ENCODE data around the gene PLEKHJ1.

The PLEKHJ1 gene

GRCh38 chr19:2239173-2239572 is 3.0 kb upstream of the PLEKHJ1 start:
- TF ChIP-seq CTCF (IDR thresholded peaks at IDR 0.05; ENCODE audit: insufficient read depth, low read depth, low read length, missing control alignments): no peak
- no peak for DNase-seq (ENCODE audit: low read depth)
- H3K4me3 ChIP-seq (ENCODE audit: low read length): peak overlapping the region; percentile 43

GRCh38 chr19:2237869-2238153 is 1.7 kb upstream of the PLEKHJ1 start:
- H3K4me3 ChIP-seq (ENCODE audit: low read length): peak overlapping the region; percentile 81
- TF ChIP-seq CTCF (IDR thresholded peaks at IDR 0.05; ENCODE audit: insufficient read depth, low read depth, low read length, missing control alignments): no peak
- no peak for DNase-seq (ENCODE audit: low read depth)

GRCh38 chr19:2237051-2237868 is 1.1 kb upstream of the PLEKHJ1 start:
- no peak for TF ChIP-seq CTCF (IDR thresholded peaks at IDR 0.05; ENCODE audit: insufficient read depth, low read depth, low read length, missing control alignments)
- DNase-seq (ENCODE audit: low read depth): no peak
- peak overlapping the region; percentile 81 for H3K4me3 ChIP-seq (ENCODE audit: low read length)

- TF ChIP-seq CTCF (IDR thresholded peaks at IDR 0.05; ENCODE audit: insufficient read depth, low read depth, low read length, missing control alignments): no peak
- H3K4me3 ChIP-seq (ENCODE audit: low read length): peak overlapping the region; percentile 81
- no peak for DNase-seq (ENCODE audit: low read depth)
Observed at GRCh38 chr19:2236064-2236313, 140 bp downstream of the PLEKHJ1 start.

- H3K4me3 ChIP-seq (ENCODE audit: low read length): peak overlapping the region; percentile 81
- no peak for DNase-seq (ENCODE audit: low read depth)
- no peak for TF ChIP-seq CTCF (IDR thresholded peaks at IDR 0.05; ENCODE audit: insufficient read depth, low read depth, low read length, missing control alignments)
Observed at GRCh38 chr19:2235381-2236063, 607 bp downstream of the PLEKHJ1 start.

GRCh38 chr19:2234996-2235380 is 1.1 kb downstream of the PLEKHJ1 start:
- peak; percentile 38 for DNase-seq (ENCODE audit: low read depth)
- peak overlapping the region; percentile 81 for H3K4me3 ChIP-seq (ENCODE audit: low read length)

More at GRCh38 chr19:2234996-2235380, 1.1 kb downstream of the PLEKHJ1 start:
- TF ChIP-seq CTCF (IDR thresholded peaks at IDR 0.05; ENCODE audit: insufficient read depth, low read depth, low read length, missing control alignments): no peak
